IMR-90 (cell line): ENCODE results near the gene PCSK6. TPM values are rescaled to one million over a fixed set of nuclear protein-coding genes. Genes with fewer than 3 reads are reported as not detected.
A peak's percentile ranks its signal among the peaks of the same experiment; 100 is the strongest.

Source experiments
- ATAC-seq: fragments of 200-7000 bp; cut with Tn5 transposase; 2 replicates; pipeline ENCODE4 v1.9.1; 2020; ENCODE audit warnings: low read depth, mild to moderate bottlenecking, moderate library complexity
- BruUV-seq: library from RNA; stranded (reverse); fragments of 400-500 nt; replicated peaks from 2 replicates; lab custom pipeline; 2021; lab: Mats Ljungman, UMichigan
- CTCF ChIA-PET: fragments of 300-600 bp; formaldehyde crosslinking; extraction: SDS; loops from one replicate; lab custom pipeline; 2021; ENCODE audit warnings: antibody characterized with exemption; lab: Yijun Ruan, JAX
- POLR2A ChIA-PET: fragments of 300-600 bp; sonication (Branson Sonifier 250); formaldehyde crosslinking; loops from one replicate; lab custom pipeline; 2022; ENCODE audit warnings: antibody characterized with exemption; ENCODE audit not compliant: unreplicated experiment; lab: Charles Lee
- DNase-seq: peaks from one replicate; pipeline ENCODE4 v3.0.0; 2013
- H2AFZ ChIP-seq: replicated peaks from 2 replicates; pipeline ENCODE3; 2013; ENCODE audit warnings: low read length, mild to moderate bottlenecking; ENCODE audit not compliant: poor library complexity
- H2AK5ac ChIP-seq: 2 replicates; pipeline ENCODE4 v1.6.1; 2013; ENCODE audit warnings: low read depth, low read length, inconsistent platforms
- H2AK9ac ChIP-seq: replicated peaks from 2 replicates; pipeline ENCODE3; 2013; ENCODE audit warnings: mild to moderate bottlenecking, low read depth, low read length, moderate library complexity; ENCODE audit not compliant: poor library complexity
- H2BK120ac ChIP-seq: 2 replicates; pipeline ENCODE4 v1.6.1; 2013; ENCODE audit warnings: low read depth, low read length, inconsistent platforms
- H2BK15ac ChIP-seq: 3 replicates; pipeline ENCODE4 v1.6.1; 2013; ENCODE audit warnings: low read depth, low read length, inconsistent platforms
- H2BK20ac ChIP-seq: 2 replicates; pipeline ENCODE4 v1.6.1; 2013; ENCODE audit warnings: low read depth, mild to moderate bottlenecking, inconsistent platforms, low read length, moderate library complexity
- H2BK5ac ChIP-seq: 2 replicates; pipeline ENCODE4 v1.6.1; 2013; ENCODE audit warnings: mild to moderate bottlenecking, low read depth, low read length, inconsistent platforms; ENCODE audit not compliant: poor library complexity, severe bottlenecking
- H3K14ac ChIP-seq: replicated peaks from 2 replicates; pipeline ENCODE4 v1.6.1; 2013; ENCODE audit warnings: low read depth, low read length, inconsistent platforms
- H3K18ac ChIP-seq: 2 replicates; pipeline ENCODE4 v1.6.1; 2013; ENCODE audit warnings: low read depth, low read length, control low read depth
- H3K23ac ChIP-seq: 2 replicates; pipeline ENCODE4 v1.6.1; 2013; ENCODE audit warnings: low read depth, low read length, inconsistent platforms
- H3K27ac ChIP-seq: 2 replicates; pipeline ENCODE4 v1.5.1; 2013; ENCODE audit warnings: mild to moderate bottlenecking, control low read depth, low read length; ENCODE audit not compliant: insufficient read depth
- H3K27me3 ChIP-seq: 2 replicates; pipeline ENCODE4 v1.6.1; 2013; ENCODE audit warnings: low read length; ENCODE audit not compliant: control insufficient read depth, insufficient read depth
- H3K36me3 ChIP-seq: 2 replicates; pipeline ENCODE4 v1.6.1; 2013; ENCODE audit warnings: low read length, mixed read lengths; ENCODE audit not compliant: control insufficient read depth, insufficient read depth
- H3K4ac ChIP-seq: 2 replicates; pipeline ENCODE4 v1.6.1; 2013; ENCODE audit warnings: low read depth, low read length, inconsistent platforms
- H3K4me1 ChIP-seq: 2 replicates; pipeline ENCODE4 v1.6.1; 2013; ENCODE audit warnings: low read length, mixed read lengths; ENCODE audit not compliant: control insufficient read depth, insufficient read depth
- H3K4me2 ChIP-seq: 2 replicates; pipeline ENCODE4 v1.6.1; 2013; ENCODE audit warnings: low read depth, mild to moderate bottlenecking, control low read depth, low read length, moderate library complexity
- H3K4me3 ChIP-seq: 2 replicates; pipeline ENCODE4 v1.5.1; 2013; ENCODE audit warnings: low read depth, mild to moderate bottlenecking, control low read depth, low read length, moderate library complexity; ENCODE audit not compliant: insufficient read depth
- H3K56ac ChIP-seq: 2 replicates; pipeline ENCODE4 v1.6.1; 2013; ENCODE audit warnings: low read length, inconsistent platforms; ENCODE audit not compliant: insufficient read depth; ENCODE audit errors: extremely low read depth
- H3K79me1 ChIP-seq, 2 experiments: 2 replicates each; pipeline ENCODE4 v1.6.1; 2013; ENCODE audit warnings: low read length in 2 of 2, inconsistent platforms in 1 of 2, low read depth in 1 of 2
- H3K9ac ChIP-seq: 2 replicates; pipeline ENCODE4 v1.6.1; 2013; ENCODE audit warnings: low read depth, low read length, control low read depth
- H3K9me1 ChIP-seq: 2 replicates; pipeline ENCODE4 v1.6.1; 2013; ENCODE audit warnings: low read length, inconsistent platforms; ENCODE audit not compliant: insufficient read depth
- H3K9me3 ChIP-seq: 2 replicates; pipeline ENCODE4 v1.6.1; 2013; ENCODE audit warnings: low read length; ENCODE audit not compliant: control insufficient read depth, insufficient read depth
- H4K20me1 ChIP-seq: 2 replicates; pipeline ENCODE4 v1.6.1; 2013; ENCODE audit warnings: low read length, inconsistent platforms; ENCODE audit not compliant: insufficient read depth
- H4K5ac ChIP-seq: 2 replicates; pipeline ENCODE4 v1.6.1; 2013; ENCODE audit warnings: mild to moderate bottlenecking, low read depth, low read length, control low read depth
- H4K8ac ChIP-seq, 2 experiments: 2 replicates each; pipeline ENCODE4 v1.6.1; 2013; ENCODE audit warnings: low read depth in 2 of 2, low read length in 2 of 2, control low read depth in 1 of 2, inconsistent platforms in 1 of 2
- H4K91ac ChIP-seq: 2 replicates; pipeline ENCODE4 v1.6.1; 2013; ENCODE audit warnings: low read depth, low read length, inconsistent platforms; ENCODE audit not compliant: insufficient read depth
- CHD1 ChIP-seq: IDR thresholded peaks from 2 replicates; pipeline ENCODE4 v1.6.1; 2012; ENCODE audit warnings: low read depth, low read length, improper control_type of control experiment
- ELK1 ChIP-seq: fragments of 150-350 bp; IDR thresholded peaks from 2 replicates; pipeline ENCODE4 v1.6.1; 2016; ENCODE audit warnings: low read depth, mild to moderate bottlenecking, low read length, moderate library complexity, borderline replicate concordance
- MAZ ChIP-seq: IDR thresholded peaks from 2 replicates; pipeline ENCODE4 v1.6.1; 2012; ENCODE audit warnings: low read depth, mild to moderate bottlenecking, low read length, improper control_type of control experiment, moderate library complexity, borderline replicate concordance
- MXI1 ChIP-seq: IDR thresholded peaks from 2 replicates; pipeline ENCODE4 v1.6.1; 2012; ENCODE audit warnings: low read depth, mild to moderate bottlenecking, low read length, moderate library complexity, borderline replicate concordance
- POLR2A ChIP-seq: IDR thresholded peaks from 2 replicates; pipeline ENCODE4 v1.6.1; 2012; ENCODE audit warnings: mild to moderate bottlenecking, low read depth, low read length
- SMC3 ChIP-seq: fragments of 150-350 bp; IDR thresholded peaks from 2 replicates; pipeline ENCODE4 v1.6.1; 2016; ENCODE audit warnings: low read depth, mild to moderate bottlenecking, antibody characterized with exemption, low read length, moderate library complexity
- WGBS, 2 experiments: methylation state at CpG; one replicate each; pipeline versions ENCODE4 v1.1.5 to v1.1.7; 2013; ENCODE audit warnings: missing lambda C conversion rate in 2 of 2; ENCODE audit not compliant: insufficient read length in 1 of 2; ENCODE audit errors: extremely low coverage in 2 of 2; 5-methylcytosine and 5-hydroxymethylcytosine counted together
- dilution Hi-C: fragments of 300-500 bp; cut with HindIII; formaldehyde crosslinking; loops from one replicate; pipeline ENCODE4 v1.14.3; 2018; ENCODE audit warnings: low sequenced_read_pairs; ENCODE audit not compliant: unreplicated experiment
- in situ Hi-C: fragments of 300-500 bp; cut with MboI; formaldehyde crosslinking; loops from 3 replicates; pipeline ENCODE4 v1.14.3; 2019; ENCODE audit warnings: low sequenced_read_pairs, inconsistent platforms, mixed read lengths
- intact Hi-C: fragments of 100-400 bp; cut with micrococcal nuclease; formaldehyde crosslinking; loops from 2 replicates; pipeline ENCODE4 v1.10.0; 2022
- polyA plus RNA-seq, 3 experiments: library from polyadenylated mRNA; depleted of rRNA; stranded (reverse); fragments of >200 nt; gene quantifications; 2 replicates each; pipeline ENCODE4 v1.2.3, GENCODE V29; 2012; ENCODE audit warnings: low replicate concordance in 1 of 3
- total RNA-seq: library from RNA; depleted of rRNA; stranded (reverse); fragments of >200 nt; gene quantifications from 2 replicates; pipeline ENCODE4 v1.2.3, GENCODE V29; 2012

Gene PCSK6
- total and polyA plus RNA-seq, 2 of the 4 experiments (the other 2 are of a cell fraction), result not detected

DNA sequence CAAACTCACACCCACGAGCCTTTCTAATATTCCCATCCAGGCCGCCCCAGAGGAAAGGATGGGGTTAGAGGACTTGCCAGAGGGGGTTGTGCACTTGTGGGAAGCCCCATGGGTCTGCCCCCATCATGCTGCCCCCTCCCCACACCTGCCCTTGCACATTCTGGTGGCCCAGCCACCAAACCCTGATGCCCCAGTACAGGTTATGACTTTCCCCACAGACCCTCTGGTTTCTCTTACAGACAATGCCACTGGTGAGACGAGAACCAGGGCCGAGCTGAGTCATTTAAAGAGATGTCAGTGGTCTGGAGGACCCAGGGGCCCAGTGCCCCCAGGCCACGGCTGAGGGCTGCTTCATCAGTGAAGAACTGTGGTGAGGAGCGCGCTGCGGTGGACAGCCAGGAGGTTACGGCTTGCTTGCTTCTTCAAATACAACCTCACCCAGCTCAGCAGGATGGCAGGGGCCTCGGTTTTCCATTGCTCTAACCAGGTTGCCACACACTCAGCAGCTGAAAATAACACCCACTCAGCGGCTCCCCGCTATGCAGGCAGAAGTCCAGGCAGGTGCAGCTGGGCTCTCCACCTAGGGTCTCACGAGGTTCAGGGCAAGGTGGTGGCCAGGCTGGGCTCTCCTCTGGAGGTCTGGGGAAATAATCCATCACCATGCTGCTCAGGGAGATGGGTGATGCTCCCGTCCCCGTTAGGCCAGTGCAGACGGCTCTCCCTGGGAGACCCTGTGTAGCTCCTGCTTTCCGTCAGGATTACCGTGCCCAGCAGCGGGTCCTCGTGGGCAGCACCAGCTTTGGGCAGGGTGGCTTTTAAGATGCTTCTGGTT is 180.7 kb downstream of the PCSK6 start (continued):
- no peak for TF ChIP-seq SMC3

- Histone ChIP-seq H3K14ac (no peak overlapping the region), H3K36me3 (no peaks in the 10 kb centered on the region), H2AFZ (peak overlapping the region; percentile 58), H3K9ac (no peak overlapping the region), H2BK5ac (no peak overlapping the region), H4K8ac (no peak overlapping the region), H2BK15ac (no peak overlapping the region), H3K4ac (no peak overlapping the region), H2BK120ac (no peak overlapping the region), H3K23ac (no peak overlapping the region), H2BK20ac (no peak overlapping the region), H4K20me1 (no peaks in the 10 kb centered on the region), H2AK9ac (no peak overlapping the region), H3K79me1 (no peaks in the 10 kb centered on the region), H4K5ac (no peak overlapping the region), H3K4me1 (no peaks in the 10 kb centered on the region), H3K27ac (no peak overlapping the region), H3K18ac (no peak overlapping the region), H4K91ac (no peak overlapping the region), H3K56ac (no peak overlapping the region), H3K9me3 (no peaks in the 10 kb centered on the region), H3K27me3 (peaks cover 21% of the 10 kb centered on the region), H2AK5ac (no peak overlapping the region), H3K4me2 (no peak overlapping the region), H3K4me3 (no peak overlapping the region), H3K9me1 (no peaks in the 10 kb centered on the region)
- ChIA-PET CTCF (no interaction called here), POLR2A (no interaction called here)
- dilution Hi-C loops (no loop called here), intact Hi-C loops (no loop called here), in situ Hi-C loops (no loop called here)
- TF ChIP-seq MXI1 (no peak), CHD1 (no peak), POLR2A (no peak), MAZ (no peak), ELK1 (no peak)
- BruUV-seq, result no TSS peak
- ATAC-seq, result no peak
- no peak for DNase-seq
- 75% methylated on average over 9 of the region's 16 CpGs; no CpG with 5 or more reads in 1 of the 2 experiments for WGBS, 2 experiments
Measured at GRCh38 chr15:101307897-101308603, 181.5 kb downstream of the PCSK6 start.
